Measurements from ENCODE around the gene SLC6A9. TPM values are rescaled to one million over a fixed set of nuclear protein-coding genes. Genes with fewer than 3 reads are reported as not detected.

The SLC6A9 gene
- total and polyA plus RNA-seq, 2 experiments from 2014 or later: 14.4 to 20.0 TPM

DNA sequence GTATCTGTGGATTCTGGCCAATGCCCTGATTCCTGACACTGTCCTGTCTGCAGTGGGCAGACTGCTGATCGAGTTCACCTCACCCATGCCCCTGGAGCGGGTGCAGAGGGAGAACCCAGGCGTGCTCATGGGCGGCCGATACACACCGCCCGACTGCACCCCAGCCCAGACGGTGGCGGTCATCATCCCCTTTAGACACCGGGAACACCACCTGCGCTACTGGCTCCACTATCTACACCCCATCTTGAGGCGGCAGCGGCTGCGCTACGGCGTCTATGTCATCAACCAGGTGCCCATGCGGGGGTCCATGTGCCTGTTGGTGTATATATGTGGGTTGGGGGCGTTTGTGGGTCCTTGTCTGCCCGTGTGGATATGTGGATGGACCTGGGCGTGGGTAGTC lies 49.6 kb downstream of the SLC6A9 start:
- Histone ChIP-seq H3K79me2 (replicated peaks; ENCODE audit: insufficient read depth) (peaks cover 8% of the 10 kb centered on the region), H3K4me2 (no peak overlapping the region), H4K20me1 (replicated peaks; ENCODE audit: insufficient read depth) (peaks cover 7% of the 10 kb centered on the region), H3F3A (replicated peaks; ENCODE audit: low read depth) (peaks cover 20% of the 10 kb centered on the region; the same call in 1 of the 2 replicates), H2AFZ (no peak overlapping the region), H3K27ac (ENCODE audit: low read depth) (no peak overlapping the region), H3K9me2 (ENCODE audit: insufficient read depth) (no peaks in the 10 kb centered on the region), H3K4me3 (no peak overlapping the region), H3K36me3 (ENCODE audit: insufficient read depth) (0 out of 2 replicates have a peak, but pooled peaks cover 7% of the 10 kb centered on the region), H3K4me1 (ENCODE audit: insufficient read depth) (peaks cover 10% of the 10 kb centered on the region; the same call in 1 of the 2 replicates), H3K27me3 (ENCODE audit: insufficient read depth) (no peaks in the 10 kb centered on the region)
- Mint-ChIP-seq H3K36me3 (ENCODE audit: low read depth) (peaks cover 54% of the 10 kb centered on the region), H3K4me1 (peaks cover 31% of the 10 kb centered on the region), H3K27ac (no peak overlapping the region), H3K9me3 (no peaks in the 10 kb centered on the region), H3K27me3 (ENCODE audit: insufficient read depth, low read depth, poor library complexity) (peaks cover 30% of the 10 kb centered on the region), H3K4me3 (no peak overlapping the region)
- DNase-seq (ENCODE audit: low spot score) (no peak), ATAC-seq (no peak)
- TF ChIP-seq, protein P1, sequence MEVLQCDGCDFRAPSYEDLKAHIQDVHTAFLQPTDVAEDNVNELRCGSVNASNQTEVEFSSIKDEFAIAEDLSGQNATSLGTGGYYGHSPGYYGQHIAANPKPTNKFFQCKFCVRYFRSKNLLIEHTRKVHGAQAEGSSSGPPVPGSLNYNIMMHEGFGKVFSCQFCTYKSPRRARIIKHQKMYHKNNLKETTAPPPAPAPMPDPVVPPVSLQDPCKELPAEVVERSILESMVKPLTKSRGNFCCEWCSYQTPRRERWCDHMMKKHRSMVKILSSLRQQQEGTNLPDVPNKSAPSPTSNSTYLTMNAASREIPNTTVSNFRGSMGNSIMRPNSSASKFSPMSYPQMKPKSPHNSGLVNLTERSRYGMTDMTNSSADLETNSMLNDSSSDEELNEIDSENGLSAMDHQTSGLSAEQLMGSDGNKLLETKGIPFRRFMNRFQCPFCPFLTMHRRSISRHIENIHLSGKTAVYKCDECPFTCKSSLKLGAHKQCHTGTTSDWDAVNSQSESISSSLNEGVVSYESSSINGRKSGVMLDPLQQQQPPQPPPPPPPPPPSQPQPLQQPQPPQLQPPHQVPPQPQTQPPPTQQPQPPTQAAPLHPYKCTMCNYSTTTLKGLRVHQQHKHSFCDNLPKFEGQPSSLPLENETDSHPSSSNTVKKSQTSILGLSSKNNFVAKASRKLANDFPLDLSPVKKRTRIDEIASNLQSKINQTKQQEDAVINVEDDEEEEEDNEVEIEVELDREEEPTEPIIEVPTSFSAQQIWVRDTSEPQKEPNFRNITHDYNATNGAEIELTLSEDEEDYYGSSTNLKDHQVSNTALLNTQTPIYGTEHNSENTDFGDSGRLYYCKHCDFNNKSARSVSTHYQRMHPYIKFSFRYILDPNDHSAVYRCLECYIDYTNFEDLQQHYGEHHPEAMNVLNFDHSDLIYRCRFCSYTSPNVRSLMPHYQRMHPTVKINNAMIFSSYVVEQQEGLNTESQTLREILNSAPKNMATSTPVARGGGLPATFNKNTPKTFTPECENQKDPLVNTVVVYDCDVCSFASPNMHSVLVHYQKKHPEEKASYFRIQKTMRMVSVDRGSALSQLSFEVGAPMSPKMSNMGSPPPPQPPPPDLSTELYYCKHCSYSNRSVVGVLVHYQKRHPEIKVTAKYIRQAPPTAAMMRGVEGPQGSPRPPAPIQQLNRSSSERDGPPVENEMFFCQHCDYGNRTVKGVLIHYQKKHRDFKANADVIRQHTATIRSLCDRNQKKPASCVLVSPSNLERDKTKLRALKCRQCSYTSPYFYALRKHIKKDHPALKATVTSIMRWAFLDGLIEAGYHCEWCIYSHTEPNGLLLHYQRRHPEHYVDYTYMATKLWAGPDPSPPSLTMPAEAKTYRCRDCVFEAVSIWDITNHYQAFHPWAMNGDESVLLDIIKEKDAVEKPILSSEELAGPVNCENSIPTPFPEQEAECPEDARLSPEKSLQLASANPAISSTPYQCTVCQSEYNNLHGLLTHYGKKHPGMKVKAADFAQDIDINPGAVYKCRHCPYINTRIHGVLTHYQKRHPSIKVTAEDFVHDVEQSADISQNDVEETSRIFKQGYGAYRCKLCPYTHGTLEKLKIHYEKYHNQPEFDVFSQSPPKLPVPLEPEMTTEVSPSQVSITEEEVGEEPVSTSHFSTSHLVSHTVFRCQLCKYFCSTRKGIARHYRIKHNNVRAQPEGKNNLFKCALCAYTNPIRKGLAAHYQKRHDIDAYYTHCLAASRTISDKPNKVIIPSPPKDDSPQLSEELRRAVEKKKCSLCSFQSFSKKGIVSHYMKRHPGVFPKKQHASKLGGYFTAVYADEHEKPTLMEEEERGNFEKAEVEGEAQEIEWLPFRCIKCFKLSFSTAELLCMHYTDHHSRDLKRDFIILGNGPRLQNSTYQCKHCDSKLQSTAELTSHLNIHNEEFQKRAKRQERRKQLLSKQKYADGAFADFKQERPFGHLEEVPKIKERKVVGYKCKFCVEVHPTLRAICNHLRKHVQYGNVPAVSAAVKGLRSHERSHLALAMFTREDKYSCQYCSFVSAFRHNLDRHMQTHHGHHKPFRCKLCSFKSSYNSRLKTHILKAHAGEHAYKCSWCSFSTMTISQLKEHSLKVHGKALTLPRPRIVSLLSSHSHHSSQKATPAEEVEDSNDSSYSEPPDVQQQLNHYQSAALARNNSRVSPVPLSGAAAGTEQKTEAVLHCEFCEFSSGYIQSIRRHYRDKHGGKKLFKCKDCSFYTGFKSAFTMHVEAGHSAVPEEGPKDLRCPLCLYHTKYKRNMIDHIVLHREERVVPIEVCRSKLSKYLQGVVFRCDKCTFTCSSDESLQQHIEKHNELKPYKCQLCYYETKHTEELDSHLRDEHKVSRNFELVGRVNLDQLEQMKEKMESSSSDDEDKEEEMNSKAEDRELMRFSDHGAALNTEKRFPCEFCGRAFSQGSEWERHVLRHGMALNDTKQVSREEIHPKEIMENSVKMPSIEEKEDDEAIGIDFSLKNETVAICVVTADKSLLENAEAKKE (CRISPR knock-in tag; IDR thresholded peaks at IDR 0.05): no peak
- TF ChIP-seq CREB1 (CRISPR knock-in tag; IDR thresholded peaks at IDR 0.05; ENCODE audit: low read depth) (no peak), EZH2 (IDR thresholded peaks at IDR 0.05; ENCODE audit: low read depth, unreplicated experiment) (no peak), ZNF114 (CRISPR knock-in tag; IDR thresholded peaks at IDR 0.05) (no peak), JUNB (IDR thresholded peaks at IDR 0.05; ENCODE audit: unreplicated experiment) (no peak)
- TF ChIP-seq, protein P2, sequence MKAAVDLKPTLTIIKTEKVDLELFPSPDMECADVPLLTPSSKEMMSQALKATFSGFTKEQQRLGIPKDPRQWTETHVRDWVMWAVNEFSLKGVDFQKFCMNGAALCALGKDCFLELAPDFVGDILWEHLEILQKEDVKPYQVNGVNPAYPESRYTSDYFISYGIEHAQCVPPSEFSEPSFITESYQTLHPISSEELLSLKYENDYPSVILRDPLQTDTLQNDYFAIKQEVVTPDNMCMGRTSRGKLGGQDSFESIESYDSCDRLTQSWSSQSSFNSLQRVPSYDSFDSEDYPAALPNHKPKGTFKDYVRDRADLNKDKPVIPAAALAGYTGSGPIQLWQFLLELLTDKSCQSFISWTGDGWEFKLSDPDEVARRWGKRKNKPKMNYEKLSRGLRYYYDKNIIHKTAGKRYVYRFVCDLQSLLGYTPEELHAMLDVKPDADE (IDR thresholded peaks at IDR 0.05): no peak

Data from GM23338 (cell line).